GM15510 (cell line): ENCODE measurements around the gene DDX5.
A peak's percentile ranks its signal among the peaks of the same experiment; 100 is the strongest.

Source experiments
- POLR2A ChIP-seq: IDR thresholded peaks from 3 replicates; pipeline ENCODE4 v1.6.1; 2011; ENCODE audit warnings: borderline replicate concordance; ENCODE audit not compliant: insufficient read length; ENCODE audit errors: extremely low read depth

The DDX5 gene

DNA sequence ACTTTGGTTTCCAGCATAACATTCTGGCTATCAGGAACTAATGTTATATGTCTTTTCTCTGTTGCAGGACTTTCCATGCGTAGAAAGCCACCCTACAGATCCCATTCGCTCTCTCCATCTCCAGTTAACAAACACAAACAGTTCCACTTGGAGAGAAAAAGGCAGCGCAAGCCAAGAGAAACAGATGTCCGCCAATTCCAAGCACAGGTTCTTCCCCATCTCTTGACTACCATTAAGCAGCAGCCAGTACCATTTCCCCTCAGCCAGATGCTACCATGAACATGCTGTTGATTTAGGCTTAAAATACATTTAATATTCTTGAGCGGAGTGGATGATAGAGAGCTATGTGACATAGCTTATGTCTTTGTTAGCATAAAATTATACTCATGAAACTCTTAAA, 23.1 kb upstream of the DDX5 start:
- TF ChIP-seq POLR2A, result no peak

DNA sequence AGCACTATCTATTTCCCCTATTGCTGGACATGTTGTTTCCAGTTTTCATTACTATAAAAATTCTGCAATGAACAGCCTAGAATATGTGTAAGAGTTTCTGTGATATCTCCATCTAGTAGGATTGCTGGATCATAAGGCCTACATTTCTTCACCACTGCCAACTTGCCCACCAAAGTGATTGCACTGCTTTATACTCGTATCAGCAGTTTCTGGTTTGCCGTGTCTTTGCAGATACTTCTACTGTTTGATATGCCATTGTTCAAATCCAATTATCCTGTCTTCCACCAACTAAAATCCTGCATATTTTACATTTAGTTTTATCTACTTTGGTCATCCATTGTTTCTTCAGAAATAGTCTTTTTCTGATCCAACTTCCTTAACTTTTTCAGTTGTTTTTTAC, 21.8 kb upstream of the DDX5 start:
- no peak for TF ChIP-seq POLR2A

DNA sequence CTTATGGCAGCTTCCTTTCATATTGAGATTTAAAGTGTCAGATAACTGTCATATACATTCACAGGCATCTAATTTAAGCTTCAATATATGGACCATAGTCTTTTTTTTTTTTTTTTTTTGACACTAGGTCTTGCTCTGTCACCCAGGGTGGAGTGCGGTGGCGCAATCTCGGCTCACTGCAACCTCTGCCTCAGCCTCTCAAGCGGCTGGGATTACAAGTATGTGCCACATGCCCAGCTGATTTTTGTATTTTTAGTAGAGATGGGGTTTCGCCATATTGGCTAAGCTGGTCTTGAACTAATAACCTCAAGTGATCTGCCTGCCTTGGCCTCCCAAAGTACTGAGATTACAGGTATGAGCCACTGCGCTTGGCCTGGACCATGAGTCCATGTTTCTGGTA, 14.3 kb upstream of the DDX5 start:
- TF ChIP-seq POLR2A, result no peak

DNA sequence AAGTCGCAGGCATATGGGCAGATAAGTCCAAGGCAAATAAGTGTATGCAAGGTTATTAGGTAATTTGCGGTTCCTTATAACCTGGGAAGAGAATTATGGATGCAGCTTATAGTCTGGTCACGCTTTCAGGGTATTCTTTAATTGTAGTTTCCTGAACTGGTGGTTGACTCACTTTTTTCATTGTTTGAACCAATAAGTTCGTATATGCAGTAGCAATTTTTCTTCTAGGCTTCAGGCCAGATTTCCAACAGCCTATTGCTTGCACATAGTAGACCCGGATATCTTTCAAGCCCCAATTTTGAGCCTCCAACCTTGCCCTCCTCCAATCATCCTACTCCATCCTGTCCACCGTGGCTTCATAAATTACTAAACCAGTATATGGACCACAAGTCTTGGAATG, 13.5 kb upstream of the DDX5 start:
- no peak for TF ChIP-seq POLR2A

DNA sequence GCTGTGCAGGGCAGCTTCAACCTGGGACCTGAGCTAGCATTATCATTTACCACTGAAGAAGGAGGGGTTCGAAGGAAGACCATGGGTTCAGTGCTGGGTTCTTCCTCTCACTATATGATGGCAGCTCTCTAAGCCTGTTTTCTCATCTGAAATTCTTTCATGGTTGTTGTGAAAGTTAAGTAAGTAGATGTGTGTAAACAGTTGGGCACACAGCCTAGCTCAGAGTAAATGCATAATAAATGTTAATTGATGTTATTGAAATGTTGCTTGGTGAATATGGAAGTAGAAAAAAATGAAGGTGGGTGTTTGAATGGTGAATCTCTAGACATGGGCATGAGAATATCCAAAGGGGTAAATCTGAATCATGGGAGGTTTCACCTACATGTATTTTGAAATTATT, 9.7 kb upstream of the DDX5 start:
- no peak for TF ChIP-seq POLR2A

DNA sequence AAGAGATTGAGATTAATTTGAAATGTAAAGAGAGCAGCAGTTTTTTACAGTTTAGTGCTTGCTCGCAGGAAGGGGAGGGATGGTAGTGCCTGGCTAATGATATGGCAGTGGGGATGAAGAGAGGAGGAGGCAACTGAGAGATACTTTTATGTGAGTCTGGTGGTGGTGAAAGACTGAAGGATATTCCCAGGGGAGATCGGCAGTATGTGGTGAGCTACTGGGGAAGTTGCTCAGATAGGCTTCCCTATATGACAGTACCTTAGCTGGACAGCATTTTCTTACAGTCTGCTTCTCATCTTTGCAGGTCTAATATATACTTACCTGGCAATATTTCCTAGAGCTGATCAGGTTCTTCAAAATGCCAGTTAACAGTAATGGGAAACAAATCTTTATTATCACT, 9.3 kb upstream of the DDX5 start:
- TF ChIP-seq POLR2A, result no peak

DNA sequence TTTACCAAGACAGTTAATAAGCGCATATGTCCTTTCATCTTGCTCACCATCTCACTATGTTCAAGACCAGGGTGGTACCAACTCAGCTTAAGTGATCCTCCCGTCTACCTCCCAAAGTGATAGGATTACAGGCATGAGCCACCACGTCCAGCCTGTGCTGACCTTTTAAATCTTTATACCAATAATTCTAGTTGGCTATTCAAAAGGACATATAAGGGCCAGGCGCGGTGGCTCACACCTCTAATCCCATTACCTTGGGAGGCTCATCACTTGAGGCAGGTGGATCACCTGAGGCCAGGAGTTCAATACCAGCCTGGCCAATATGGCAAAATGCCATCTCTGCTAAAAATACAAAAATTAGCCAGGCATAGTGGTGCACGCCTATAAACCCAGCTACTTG, 3.1 kb upstream of the DDX5 start:
- no peak for TF ChIP-seq POLR2A

DNA sequence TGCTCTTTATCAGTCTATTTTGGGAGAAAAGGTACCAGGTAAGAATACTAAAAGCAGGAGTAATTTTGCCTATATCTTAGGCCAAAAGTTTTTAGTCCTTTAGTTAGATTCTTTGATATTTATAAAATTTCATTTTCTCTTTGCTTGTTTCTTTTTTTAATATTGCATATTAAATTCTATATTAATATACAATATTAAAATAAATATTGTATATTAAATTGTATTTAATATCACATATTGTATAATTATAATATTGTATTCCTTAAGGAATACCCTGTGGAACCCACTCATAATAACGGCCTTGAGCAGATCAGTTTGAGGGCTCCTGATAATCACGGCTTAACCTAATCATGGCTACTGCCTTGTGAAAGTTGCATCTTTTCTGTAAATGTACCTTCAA, 2.6 kb upstream of the DDX5 start:
- no peak for TF ChIP-seq POLR2A

DNA sequence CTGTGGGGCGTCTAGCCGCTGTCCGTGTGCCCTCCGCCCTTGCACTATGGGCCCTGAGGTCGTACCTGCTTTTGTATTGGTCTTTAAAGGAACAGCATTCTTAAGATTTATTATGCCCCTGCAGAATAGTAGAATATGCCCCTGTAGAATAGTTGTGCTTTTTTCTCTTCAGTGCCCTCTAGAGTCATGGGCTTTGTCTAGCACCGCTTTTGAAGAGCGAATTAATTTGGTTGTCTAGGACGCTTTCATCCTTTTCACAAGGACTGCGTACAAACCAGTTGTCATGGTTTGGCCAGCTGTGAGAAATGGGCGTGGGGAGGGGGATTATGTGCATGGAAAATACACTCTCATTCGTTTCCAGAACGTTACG, 1.3 kb upstream of the DDX5 start:
- no peak for TF ChIP-seq POLR2A

DNA sequence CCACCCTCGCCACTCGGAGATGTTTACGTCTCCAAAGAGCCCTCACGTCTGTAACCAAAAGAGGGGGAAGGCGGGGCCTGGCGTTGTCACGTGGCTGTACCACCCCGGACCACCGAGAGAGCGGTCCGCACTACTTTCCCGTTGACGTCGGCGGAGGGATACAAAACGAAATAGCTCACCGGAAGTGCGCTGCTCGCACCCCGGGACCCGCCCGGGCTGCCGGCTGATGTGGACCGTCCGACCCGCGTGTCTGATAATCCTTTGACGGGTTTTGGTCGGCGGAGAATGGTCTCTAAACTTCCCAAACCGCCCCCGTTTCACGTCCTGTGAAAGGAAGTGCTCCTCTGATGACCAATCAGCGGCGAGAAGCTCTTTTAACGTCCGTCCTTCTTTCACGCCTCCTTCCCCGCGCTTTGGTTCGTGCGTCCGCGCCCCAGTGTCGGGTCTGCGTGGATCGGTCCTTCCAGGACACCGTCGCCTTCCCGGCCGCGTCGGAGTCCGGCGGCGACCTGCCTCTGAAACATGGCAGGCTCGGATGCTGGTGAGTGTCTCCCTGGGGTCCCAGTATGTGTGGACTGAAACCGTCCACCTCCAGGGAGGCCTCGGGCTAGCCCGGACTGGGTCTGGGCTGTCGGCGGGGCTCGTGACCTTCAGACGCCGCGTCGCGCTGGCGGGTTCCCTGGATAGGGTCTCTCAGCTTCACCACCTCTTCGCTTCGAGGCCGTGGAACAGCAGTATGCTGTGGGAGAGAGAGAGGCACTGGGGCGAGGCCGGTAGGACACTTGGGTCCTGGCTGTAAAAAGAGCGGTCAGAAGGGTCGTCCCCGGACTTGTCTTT, 705 bp upstream of the DDX5 start, which contains the start of gene CEP95:
TSS of gene CEP95 (plus strand) at position 402 of the 837 bp plus-strand sequence. CDS start at position 523, 121 bp downstream.
- peak; percentile 77 for TF ChIP-seq POLR2A

DNA sequence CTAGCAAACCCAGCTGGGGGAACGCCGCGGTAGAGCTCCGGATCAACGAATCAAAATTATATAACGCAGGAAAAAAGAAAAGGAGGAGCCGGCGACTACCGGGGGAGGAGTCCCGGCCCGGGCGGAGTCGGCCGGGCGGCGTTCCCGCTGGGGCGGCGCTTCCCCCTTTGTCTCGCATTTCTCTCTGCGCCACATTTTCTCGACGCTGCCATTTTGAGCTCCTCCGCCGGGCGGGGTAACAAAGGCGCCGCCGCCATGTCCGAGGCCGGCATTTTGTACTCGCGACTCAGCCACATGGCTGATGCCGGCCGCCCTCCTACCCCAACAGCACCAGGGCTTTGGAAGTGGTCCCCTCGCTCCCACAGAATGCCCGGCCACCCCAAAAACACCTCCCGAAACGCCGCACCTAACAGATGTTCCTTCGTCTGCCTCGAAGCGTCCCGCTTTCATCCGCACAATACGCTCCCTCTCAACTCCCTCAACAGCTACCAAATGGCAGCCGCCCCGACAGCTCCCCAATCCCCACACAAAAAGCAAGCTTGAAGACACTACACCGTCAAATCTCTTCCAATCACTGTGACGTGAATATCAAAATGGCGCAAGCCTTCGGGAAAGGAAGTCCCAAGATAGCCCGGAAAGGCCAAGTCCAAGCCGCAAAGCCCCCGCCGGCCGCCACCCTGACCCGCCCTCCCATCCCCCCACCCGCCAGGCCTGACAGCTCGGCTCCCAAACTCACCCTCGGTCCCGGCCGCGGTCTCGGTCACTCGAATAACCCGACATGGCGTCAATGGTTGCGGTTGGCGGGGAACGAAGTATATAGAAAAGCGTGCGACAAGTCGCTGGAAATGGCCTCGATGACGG, 519 bp downstream of the DDX5 start:
- peak; percentile 67 for TF ChIP-seq POLR2A

DNA sequence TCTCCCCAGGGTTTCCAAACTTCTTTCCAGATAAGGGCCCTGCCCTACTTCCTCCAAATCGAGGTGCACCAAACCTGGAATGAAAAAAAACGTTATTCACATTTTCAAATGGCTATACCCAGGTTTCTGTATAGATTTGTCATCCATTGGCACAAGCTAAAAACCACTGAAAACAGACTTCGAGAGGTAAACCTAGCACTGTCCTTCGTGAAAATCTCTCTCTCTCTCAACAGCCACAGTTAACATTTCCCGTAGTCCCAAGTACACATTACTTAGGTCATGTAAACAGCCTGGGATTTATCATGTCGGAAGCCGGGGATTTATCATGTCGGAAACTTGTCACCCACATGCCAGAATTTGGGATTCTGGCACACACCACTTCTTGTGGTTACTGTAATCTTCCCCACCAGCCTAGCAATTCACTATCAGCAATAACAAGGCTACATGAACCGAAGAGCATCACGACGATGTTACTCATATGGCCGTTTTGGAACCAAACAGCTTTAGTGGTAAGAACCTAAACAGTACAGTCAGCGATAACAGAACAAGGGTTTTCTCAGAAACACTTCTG, 1.2 kb downstream of the DDX5 start:
- no peak for TF ChIP-seq POLR2A

DNA sequence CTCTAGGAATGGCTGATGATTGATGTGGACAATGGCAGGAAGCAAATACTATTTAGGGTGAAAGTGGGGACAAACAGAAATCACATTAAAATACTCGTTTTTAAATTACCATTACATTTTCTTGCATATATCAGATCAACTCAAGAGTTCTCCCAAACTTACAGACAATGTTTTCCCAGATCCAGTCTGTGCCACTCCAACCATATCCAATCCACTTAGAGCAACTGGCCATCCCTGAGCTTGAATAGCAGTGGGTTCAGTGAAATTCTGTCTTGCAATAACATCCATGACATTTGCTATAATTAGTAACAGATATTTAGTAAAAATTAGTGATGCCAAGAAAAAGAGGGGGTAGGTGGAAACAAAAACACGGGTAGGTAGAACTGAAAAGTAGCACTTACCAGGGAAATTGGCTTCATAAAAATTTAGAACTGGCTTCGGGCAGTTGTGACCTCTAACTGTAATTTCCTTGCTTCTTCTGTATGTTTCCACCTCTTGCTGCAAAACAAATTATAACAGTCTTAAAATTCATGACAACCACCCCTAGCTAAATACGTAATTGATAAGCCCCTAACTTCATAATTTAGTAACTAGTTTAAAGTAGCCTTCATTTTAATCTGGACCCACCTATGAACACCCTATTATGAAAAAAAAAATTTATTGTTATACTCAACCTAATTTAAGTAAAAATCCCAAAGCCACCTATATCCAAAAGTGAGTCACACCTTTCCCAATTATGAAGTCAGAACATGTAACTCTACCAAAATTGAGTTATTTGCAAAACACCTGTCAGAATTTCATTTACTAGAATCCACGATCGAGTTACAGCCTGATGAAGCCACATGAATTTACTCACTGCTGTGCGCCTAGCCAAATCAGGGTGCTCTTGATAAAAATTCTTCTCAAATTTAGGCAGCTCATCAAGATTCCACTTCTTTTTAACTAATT, 2.0 kb downstream of the DDX5 start:
- TF ChIP-seq POLR2A, result no peak

DNA sequence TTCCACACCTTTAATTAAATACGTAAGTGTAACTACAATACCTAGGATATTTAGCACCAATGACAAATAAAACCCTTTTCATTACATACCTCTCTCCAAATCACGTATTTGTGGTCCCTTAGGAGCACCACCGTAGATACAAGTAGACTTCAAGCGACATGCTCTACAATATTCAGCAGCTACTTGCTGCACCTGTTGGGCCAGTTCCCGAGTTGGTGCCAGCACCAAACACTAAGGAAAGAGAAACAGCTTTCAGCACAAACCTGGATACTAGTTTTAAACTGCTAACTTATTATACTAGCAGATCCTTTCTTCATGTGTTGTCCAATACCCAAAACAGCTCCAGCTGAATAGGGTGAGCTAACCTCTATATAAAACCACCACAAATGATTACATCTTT, 2.7 kb downstream of the DDX5 start:
- no peak for TF ChIP-seq POLR2A

DNA sequence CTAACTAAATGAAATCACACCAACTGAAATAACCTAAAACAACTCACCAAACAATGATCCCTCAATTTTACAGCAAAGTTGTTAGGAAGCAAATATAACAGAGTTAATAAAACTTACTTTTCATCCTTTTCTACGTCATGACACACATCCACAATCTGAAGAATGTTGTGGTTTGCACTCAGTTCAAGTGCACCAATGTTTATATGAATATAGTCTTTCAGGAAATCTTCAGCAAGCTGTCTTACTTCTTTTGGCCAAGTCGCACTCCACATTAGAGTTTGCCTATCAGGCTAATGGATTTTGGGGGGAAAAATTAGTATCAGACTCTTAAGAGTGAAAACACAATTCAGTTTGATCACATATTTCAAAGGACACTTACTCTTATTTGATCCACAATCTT, 3.3 kb downstream of the DDX5 start:
- no peak for TF ChIP-seq POLR2A

DNA sequence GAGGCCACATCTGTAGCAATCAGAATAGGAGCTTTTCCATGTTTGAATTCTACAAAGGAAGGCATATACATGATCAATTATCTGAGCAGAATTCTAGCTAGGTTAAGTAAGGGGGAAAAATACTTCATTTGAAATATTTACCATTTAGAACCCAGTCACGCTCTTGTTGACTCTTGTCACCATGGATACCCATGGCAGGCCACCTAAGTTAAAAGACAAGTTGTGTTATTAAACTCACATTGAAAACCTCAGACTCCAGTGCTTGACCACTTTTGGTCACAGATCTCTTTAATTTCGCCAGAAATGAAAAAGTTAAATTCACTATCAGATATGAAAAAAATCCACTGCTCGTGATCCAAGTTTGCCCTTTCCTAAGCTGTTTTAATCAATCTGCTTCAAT, 4.1 kb downstream of the DDX5 start:
- no peak for TF ChIP-seq POLR2A
